ENCODE data around the gene CCDC71.

DNA sequence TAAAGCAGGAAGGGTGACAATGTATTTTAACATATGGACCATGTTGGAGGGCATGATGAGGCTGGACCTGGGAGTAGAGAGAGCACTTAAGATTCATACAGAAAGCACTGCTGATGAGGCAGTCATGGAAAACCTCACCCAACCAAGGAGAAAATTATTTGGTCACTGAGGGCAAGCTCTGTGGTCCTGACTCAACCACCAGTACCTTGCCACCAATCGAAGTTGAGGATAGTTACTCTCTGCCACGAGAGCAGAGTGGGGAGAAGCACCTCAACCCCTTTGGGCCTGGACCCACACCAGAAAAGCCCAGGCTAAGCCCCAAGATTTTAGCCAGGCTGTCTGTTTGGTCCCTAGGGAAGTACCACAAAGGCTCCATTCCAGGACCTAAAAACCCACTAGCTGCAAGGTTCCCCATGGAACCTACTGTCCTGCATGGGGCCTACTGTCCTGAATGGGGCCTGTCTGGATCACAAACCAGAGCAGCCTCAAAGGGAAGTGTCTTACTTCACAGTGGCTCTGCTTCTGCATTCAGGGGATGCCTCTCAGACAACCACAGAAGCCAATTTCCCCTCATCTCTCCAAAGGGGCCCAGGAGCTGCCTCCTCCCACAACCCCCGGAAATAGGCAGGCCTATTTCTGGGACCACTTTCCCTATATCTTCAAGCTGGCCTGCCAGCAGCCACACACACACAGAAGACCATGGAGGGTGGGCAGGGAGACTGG is 4.2 kb downstream of the CCDC71 start:
- TF ChIP-seq ARNT (IDR thresholded peaks at IDR 0.05) (no peak), NFRKB (IDR thresholded peaks at IDR 0.05) (no peak), BHLHE40 (IDR thresholded peaks at IDR 0.05; ENCODE audit: borderline replicate concordance) (no peak), SP1 (IDR thresholded peaks at IDR 0.05) (no peak), ELF4 (IDR thresholded peaks at IDR 0.05) (no peak), L3MBTL2 (conservative IDR thresholded peaks at IDR 0.05) (no peak), FOXK2 (IDR thresholded peaks at IDR 0.05) (no peak), SUZ12 (IDR thresholded peaks at IDR 0.05) (no peak), FOXA1 (IDR thresholded peaks at IDR 0.05) (no peak), CTBP1 (IDR thresholded peaks at IDR 0.05; ENCODE audit: borderline replicate concordance) (no peak), LEF1 (IDR thresholded peaks at IDR 0.05; ENCODE audit: borderline replicate concordance) (no peak)
- TF ChIP-seq, protein P1, sequence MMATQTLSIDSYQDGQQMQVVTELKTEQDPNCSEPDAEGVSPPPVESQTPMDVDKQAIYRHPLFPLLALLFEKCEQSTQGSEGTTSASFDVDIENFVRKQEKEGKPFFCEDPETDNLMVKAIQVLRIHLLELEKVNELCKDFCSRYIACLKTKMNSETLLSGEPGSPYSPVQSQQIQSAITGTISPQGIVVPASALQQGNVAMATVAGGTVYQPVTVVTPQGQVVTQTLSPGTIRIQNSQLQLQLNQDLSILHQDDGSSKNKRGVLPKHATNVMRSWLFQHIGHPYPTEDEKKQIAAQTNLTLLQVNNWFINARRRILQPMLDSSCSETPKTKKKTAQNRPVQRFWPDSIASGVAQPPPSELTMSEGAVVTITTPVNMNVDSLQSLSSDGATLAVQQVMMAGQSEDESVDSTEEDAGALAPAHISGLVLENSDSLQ (IDR thresholded peaks at IDR 0.05) = no peak

Data from HEK293T (cell line).